GM21447 (cell line): Measurements from ENCODE around the gene EIF3L.

Experiments
- ATAC-seq: cut with Tn5 transposase; IDR thresholded peaks from one replicate; pipeline ENCODE4 v1.9.1; 2021; ENCODE audit not compliant: unreplicated experiment

The EIF3L gene

DNA sequence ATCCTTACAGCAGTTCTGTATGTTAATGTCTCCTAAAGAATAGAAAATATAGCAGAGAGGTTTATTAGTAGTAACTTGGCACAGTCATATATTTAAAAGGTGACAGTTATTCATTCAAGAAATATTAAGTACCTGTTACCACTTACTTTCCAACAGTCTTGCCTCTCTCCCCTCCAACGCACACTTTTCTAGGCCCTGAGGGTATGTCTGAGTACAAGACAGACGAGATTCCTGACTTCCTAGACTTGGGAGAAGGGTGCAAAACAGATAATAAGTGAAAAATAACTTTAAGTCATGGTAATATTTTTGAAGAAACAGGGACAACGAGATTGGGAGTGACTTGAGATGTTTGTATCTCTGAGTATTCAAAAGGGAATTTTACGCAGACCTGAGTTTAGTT lies 1.6 kb downstream of the EIF3L start:
- no peak for ATAC-seq

DNA sequence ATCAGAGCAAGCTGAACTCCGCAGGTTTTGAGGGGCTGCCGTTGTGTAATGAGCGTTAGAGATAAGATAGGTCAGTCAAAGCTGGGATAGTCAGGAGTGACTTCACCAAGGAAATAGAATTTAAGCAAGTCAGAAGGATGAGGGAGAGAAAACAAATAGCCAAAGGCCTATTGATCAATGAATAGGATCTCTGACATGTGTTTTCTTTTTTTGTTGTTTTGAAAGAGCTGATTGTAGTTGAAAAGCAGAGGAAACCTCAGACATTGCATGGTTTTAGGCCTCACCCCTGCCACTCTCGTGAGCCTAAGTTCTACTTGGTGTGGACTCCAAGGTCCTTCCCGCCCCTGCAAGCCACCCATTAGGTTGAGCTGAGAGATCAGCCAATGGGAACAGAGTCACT lies 3.2 kb downstream of the EIF3L start:
- ATAC-seq, result no peak

DNA sequence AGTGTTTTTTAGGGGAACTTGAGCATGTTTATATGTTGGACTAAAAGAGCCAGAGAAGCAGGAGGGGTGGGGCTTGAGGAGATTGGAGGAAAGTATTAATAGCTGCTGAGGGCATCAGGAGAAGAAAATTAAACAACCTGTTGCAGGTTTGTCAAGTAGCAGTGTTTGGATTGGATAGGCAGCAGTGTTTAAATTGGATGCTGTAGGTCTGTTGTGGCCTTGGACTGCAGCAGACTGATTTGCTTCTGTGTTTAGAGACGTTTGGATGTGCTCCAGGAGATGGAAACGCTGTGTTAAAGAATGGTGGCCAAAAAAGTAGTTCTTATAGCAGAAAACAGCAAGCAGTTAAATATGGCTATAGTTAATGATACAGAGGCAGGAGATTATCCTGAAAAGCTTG lies 5.7 kb downstream of the EIF3L start:
- ATAC-seq, result no peak

DNA sequence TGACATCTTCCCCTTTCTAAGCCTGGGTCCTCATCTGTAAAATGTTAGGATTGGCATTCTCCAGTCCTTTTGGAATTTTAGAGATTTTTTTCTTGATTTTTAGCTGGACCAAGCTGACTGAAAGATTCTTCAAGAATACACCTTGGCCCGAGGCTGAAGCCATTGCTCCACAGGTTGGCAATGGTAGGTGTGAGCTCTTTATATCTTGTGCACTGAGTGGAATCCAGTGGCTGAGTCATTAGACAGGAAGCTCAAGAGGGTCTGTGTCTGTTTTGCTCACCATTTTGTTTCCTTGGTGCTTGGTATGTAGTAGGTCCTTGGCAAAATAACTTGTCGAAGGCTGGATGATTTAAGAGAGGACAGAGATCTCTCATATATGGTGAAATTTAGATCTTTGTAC lies 6.2 kb downstream of the EIF3L start:
- ATAC-seq, result no peak

DNA sequence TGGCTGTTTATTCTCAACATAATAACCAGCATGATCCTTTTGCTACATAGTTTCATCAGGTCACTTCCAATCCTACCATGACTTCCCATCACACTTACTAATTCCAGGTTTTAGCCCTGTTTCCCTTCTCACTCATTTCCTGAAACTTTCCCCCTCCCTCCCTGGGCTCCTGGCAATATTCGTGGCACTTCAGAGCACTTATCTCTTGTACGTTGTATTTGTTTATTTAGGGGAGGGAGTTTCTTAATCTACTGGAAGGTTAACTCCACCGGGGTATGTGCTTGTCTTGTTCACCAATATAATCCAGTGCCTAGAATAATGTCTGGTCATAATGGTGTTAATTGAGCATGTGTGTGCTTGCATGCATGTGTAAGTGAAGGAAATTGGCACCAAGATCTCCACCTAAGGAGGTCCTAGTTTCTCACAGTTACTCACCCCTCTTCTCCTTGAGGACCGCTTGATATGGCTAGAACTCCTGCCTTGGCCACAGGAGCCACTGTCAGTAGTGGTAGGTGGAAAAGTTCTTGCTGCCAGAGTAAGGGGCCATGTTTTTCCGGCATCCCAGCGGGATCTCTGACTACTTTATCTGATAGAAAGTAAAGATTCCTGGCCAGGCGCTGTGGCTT lies 11.7 kb downstream of the EIF3L start:
- no peak for ATAC-seq

DNA sequence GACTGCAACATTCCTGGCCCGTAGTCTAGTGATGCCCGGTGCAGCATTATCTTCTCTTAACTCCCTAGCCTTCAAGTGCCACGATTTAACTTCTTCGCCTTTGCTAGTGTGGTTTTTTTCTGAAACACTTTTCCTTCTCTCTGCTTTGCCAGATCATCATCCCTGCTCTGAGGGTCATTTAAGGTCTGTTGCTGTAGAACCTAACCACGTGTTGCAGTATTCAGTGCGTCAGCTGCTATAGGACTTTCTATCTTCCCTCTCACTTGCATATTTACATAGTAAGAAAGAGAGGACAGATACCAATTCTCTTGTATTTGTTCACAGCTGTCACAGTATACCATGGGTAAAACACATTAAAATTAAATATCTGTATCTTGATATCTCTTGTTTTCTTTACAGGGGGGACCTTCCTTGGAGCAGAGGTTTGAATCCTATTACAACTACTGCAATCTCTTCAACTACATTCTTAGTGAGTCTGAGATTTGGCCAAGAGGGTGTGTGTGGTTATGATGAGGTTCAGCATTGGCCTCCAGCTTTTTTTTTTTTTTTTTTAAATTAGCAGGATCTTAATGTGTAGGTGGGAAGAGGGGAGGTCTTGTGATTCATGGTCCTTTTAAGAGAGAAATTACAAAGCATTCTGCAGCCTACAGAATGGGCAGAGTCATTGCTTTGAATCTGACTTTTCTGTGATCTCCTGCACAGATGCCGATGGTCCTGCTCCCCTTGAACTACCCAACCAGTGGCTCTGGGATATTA lies 13.5 kb downstream of the EIF3L start:
- ATAC-seq, result no peak

DNA sequence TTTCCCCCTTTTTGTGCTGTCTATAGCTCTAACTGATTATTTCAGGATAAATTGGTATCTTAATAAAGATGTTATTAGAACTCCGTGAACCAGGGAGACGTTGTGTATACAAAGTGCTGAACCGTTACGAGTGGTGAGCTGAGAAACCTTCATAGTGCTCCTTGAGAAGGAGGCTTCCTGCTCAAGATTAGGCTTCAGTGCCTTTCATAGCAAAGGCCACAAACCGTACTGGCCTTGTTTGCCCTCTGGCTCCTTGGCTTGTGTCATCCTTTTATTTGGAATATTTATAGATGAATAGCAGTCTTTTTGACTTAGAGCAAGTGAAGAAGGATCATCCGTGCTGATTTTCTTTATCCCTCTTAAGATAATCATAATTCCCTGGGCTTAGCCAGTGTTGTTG lies 16.3 kb downstream of the EIF3L start:
- no peak for ATAC-seq

DNA sequence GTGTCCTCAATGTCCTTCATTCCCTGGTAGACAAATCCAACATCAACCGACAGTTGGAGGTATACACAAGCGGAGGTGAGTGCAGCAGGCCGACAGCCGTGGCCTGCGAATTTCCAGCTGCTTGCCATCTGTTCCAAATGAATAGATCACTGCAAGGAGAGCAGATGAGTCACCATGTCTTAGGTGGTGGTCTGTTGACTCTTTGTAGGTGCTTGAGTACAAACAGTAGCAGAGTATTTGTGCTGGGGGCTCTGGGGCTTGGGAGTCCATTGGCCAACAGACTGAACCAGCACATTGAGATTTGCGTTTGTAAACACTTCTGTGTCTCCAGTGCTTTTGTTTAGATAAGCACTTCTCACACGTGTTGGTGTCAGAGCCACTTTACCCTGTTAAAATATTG lies 21.1 kb downstream of the EIF3L start:
- no peak for ATAC-seq

DNA sequence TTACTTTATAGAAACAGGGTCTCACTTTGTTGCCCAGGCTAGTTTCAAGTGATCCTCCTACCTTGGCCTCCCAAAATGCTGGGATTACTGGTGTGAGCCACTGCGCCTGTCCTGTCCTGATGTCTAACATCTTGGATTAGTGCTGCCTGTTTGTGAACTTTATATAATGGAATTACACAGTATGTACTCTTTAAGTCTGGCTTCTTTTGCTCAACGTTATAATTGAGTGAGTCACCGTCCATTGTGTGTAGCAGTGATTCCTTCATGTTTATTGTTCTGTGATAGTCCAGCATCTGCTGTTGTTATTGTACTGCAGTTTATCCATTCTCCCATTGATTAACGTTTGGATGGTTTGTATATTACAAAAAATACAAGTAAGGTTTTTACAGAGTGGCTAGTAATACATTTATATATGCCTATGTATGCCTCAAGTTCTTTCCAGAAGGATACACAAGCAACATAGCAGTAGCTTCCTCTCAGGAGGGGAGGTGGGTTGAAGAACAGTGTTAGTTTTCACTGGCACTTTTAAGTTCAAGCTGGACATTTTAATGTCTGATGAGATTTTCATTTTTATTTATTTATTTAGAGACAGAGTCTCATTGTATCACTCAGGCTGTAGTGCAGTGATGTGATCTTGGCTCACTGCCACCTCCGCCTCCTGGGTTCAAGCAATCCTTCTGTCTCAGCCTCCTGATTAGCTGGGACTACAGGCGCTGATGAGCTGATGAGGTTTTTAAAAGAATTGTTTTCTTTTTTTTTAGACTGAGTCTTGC lies 31.6 kb downstream of the EIF3L start:
- ATAC-seq, result no peak

DNA sequence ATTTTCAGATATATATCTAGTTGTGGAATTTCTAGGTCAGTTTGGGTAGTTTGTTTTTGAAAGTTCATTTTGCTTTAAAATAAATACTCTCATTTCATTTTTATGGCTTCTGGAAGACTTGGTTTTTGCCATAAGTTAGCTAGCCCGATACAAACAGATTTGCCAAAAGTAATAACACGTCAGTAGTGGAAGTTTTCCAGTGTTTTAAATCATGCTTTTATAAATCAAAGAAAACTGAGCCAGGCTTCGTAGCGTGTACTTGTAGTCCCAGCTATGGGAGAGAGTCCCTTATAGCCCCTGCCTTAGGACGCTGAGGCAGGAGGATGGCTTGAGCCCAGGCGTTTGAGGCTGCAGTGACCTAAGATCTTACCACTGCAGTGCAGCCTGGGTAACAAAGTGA lies 35.2 kb downstream of the EIF3L start:
- no peak for ATAC-seq

DNA sequence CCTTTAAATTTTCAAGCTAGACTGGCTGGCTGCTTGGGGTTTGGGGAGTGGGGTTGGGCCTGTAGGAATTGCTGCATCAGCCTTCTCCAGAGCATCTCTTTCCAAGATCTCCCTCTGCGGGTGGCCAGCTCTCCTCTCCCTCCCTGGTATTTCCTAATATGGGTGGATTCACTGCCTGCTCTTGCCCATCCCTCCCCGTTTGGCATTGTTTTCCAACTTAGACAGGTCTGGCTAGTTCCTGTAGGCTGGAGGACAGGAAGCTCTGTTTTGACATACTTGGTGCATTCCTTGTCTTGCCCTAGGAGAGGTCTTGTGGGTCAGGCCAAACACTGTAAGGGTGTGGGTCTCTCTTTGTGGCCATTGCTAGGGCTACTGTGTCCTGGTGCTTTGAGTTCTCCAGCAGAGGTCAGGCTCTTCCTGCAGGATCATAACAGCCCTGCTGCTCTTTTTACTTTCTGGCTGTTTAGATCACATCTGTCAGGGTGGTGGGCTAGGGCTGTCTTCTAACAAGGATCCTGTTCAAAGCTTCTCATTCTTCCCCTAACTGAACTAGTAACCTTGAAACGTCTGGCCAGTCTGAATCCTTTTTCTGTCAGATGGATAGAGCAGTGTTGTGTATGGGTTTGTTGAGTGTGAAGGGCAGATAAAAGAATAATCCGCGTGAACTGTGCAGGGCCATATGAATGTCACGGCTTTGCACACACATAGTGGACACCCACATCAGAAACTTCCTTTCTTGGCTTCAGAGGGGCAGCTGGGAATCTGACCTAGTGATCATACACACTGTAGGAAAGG lies 38.6 kb downstream of the EIF3L start:
- no peak for ATAC-seq

DNA sequence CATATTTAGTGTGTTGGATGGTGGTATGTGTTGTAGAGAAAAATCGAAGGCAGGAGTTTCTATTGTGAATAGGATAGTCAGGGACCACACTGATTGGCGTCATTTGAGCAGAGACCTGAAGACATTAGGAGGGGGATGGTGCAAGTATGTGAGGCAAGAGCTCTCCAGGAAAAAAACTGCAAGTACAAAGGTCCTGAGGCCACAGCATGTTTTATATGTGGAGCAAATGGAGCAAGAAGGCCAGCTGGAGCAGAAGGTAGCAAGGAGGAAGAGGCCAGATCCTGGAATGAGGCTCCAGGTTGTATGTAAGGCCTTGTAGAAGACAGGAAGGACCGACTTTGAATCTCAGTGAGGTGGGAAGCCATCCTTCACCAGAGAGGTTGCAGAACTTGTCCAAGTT lies 42.7 kb downstream of the EIF3L start:
- no peak for ATAC-seq

DNA sequence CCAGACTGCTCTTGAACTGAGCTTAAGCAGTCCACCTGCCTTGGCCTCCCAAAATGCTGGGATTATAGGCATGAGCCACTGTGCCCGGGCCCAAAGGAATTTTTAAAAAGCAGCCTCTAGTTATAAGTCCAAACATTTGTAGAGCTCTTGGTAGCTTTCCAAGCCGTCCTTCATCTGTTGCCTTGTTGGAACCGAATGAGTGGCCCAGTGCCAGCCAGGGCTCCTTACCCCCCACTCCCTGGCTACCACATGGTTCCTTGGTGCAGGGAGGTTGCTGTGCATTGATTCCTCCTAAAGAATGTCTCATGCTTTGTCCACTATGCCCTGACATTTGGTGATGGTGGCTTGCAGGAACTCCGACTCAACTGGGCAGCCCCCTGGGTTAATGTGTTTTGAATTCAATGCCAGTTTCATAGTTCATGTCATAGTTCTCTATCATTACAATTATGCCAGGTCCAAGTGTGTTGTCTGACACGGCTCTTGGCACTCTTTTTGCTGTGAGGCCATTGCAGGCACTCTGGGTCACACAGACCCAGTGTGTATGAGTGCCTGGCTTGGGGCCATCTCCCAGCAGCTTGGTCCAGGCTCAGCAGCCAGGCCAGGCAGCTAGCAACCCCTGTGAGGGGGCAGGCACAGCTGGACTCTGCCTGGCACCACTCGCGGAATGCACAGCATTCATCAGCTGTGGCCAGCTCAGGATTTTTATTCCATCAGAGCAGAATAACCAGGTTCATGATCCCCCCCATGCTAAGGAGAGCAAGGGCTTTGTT lies 43.5 kb downstream of the EIF3L start:
- no peak for ATAC-seq

DNA sequence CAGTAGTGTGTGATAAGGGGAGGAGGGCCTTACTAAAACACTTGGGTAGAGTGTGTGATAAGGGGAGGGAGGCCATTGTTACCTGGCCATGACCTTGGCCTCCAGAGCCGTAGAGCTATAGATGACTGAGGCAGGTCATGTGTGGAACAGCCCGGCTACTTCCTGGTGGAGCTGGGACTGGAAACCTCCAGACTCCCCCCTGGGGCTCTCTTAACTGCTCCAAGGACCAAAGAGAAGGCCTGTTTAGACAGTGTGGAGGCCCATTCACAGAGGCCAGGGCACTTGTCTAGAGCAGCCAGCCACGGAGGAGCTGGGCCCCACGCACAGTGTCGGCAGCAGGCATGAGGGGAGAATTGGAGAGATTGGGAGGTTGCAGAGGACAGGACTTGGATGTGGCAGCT lies 44.4 kb downstream of the EIF3L start:
- no peak for ATAC-seq

DNA sequence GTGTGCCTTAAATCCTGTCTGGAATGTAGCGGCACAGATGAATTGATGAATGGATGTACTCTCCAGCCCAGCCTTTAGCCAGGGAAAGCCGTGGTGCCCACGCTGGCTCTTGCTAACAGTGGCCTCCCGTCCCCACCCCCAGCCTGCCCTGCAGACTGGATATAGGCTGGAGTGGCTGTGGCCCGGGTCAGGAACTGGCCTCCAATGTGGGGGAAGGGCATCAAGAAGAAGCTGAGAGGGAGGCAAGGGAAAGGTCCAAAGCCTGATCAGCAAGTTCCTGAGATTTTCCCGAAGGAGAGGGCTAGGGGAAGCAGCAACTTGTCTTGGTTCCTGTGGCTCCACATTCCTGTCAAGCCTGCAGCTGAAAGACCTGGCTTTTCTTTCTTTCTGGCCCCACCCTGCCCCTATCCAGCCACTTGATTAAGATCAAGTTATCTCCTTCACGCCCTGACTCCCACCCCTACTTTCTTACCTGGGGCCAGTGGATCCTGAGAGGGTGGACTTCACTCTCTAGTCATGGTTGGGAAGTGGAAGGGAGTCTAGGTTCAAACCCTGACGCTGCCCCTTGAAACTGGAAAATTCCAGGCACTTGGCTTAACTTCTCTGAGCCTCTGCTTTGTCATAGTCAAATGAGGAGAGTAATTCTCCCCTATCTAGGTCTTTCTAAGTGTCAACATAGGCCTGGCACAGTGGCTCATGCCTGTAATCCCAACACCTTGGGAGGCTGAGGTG lies 45.9 kb downstream of the EIF3L start:
- no peak for ATAC-seq

DNA sequence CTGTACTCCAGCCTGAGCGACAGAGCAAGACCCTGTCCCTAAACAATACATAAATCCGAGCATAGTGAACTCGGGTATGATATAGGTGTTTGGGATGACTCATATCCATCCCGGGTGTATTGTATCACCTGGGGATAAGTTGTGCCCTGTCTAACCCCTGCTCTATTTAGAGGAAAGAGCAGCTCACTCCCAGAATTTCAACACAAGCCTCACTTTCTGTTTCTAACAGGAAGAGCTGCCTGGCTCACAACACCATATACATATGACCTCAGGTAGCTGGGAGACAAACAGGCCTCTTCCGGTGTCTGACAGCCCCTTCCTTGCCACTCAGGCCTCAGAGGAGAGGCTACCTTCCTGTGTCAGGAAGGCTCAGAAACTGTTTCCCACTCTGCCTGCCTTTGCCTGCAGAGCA lies 47.0 kb downstream of the EIF3L start:
- peak; percentile 93 for ATAC-seq

DNA sequence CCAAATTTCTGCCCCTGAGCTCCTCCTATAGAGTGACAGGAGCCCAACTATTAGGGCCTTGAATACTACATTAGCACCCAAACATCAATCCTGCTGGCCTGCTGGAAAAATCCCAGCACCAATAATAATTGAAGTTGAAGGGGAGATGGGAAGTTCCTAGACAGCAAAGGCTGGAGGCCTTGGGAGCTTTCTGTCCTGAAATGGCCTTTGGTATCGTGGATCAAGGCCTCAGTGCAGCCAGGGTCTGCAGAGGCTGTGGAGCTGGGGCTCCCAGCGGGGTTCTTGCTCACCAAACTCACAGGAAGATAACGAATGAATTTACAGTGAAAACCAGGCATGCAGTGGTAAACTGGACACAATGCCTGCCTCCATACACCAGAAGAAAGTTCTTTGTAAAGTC lies 47.7 kb downstream of the EIF3L start:
- ATAC-seq, result no peak

DNA sequence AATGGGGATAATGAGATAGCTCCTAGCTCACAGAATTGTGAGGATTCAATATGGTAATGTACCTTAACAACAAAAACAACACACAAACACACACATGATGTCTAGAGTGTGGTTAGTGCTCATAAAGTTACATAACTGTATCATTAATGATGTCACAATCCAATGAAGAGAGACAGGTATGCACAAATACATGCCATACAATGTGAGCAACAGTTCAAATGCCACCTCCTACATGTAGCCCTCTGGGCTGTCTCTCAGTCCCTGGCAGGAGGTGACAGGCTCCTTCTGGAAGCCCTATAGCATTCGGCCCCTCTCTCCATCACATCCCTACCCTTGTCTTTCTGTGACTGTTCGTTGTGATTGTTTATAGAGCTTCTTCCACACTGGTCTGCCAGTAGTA lies 48.6 kb downstream of the EIF3L start:
- no peak for ATAC-seq

DNA sequence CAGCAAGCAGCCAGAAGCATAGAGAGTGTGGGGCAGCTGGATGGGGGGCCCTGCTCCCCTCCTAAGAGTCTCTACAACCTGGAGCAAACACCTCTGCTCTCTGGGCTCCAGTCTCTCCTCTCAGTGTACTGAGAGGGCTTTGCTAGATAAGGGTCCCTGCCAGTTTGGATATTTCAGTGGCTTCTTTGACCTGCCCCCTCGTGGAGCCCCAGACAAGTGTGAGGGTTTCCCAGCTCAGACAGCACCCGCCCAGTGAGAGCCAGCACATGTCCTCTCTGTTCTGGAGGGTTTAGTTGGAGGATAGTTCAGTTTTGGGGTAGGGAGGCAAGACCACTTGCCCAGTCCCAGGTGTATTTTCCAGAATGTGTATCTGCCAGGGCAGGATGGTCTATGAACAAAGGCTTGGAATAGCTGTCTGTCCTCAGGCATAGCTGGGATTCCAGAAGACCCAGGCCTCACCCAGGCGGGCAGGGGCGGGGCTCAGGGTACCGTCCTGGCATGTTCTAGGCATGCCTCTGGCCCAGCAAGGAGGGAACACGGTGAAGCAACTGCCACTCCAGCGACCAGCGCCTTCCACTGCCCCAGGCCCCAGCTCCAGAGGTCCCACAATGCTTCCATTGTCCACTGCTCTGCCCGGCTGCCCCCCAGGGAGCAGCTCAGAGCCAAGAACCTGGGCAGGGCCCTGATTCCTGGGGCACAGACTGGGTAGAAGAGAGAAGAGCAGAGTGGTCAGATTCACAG lies 49.4 kb downstream of the EIF3L start:
- no peak for ATAC-seq
